Right renal pelvis (tissue), 4 donors: ENCODE results near the gene PARD3. TPM values are rescaled to one million over a fixed set of nuclear protein-coding genes. Genes with fewer than 3 reads are reported as not detected.

Experiments used
- DNase-seq, 4 donors: peaks; one replicate each; pipeline ENCODE4 v3.0.0-alpha.2; 2013; ENCODE audit warnings: low read depth in 4 of 4, low spot score in 3 of 4, missing footprints in 1 of 4
- polyA plus RNA-seq, 4 donors: library from polyadenylated mRNA; unstranded; fragments of 120-200 nt; gene quantifications; one replicate each; pipeline ENCODE4 v1.2.1, GENCODE V29; 2013; ENCODE audit not compliant: insufficient read length in 4 of 4

PARD3 gene
- polyA plus RNA-seq, 4 donors = 62.1 to 76.2 (median 71.3) TPM

- DNase-seq = no peak
Measured at GRCh38 chr10:34340934-34341333, 474.2 kb downstream of the PARD3 start.

- DNase-seq = no peak
Measured at GRCh38 chr10:34339816-34340553, 475.1 kb downstream of the PARD3 start.

DNA sequence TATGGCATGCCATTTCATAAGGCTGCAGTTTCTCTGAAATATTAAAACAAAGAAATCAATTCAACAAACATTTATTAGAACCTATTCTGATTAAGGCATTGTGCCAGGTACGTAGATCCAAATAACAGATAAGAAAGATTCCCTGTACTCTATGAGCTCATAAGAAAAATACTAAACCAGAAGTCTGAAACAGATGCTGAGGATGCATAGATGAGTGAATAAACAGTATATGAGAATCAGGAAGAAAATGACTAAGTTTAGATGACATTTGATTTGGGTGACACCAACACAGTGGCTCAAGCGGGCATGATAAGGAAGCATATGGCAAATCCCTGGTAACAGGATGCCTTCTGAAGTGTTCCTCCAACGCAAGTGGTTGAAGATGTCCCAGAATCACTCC lies 477.2 kb downstream of the PARD3 start:
- no peak for DNase-seq

GRCh38 chr10:34335960-34336690 lies 479.0 kb downstream of the PARD3 start:
- no peak for DNase-seq

- DNase-seq = no peak
Measured at GRCh38 chr10:34334908-34335307, 480.2 kb downstream of the PARD3 start.

- no peak for DNase-seq
Measured at GRCh38 chr10:34333513-34333912, 481.6 kb downstream of the PARD3 start.

GRCh38 chr10:34327184-34327583 lies 487.9 kb downstream of the PARD3 start:
- DNase-seq = no peak

- no peak for DNase-seq
Measured at GRCh38 chr10:34323192-34323591, 491.9 kb downstream of the PARD3 start.

GRCh38 chr10:34320265-34320664 lies 494.8 kb downstream of the PARD3 start:
- DNase-seq = no peak

DNA sequence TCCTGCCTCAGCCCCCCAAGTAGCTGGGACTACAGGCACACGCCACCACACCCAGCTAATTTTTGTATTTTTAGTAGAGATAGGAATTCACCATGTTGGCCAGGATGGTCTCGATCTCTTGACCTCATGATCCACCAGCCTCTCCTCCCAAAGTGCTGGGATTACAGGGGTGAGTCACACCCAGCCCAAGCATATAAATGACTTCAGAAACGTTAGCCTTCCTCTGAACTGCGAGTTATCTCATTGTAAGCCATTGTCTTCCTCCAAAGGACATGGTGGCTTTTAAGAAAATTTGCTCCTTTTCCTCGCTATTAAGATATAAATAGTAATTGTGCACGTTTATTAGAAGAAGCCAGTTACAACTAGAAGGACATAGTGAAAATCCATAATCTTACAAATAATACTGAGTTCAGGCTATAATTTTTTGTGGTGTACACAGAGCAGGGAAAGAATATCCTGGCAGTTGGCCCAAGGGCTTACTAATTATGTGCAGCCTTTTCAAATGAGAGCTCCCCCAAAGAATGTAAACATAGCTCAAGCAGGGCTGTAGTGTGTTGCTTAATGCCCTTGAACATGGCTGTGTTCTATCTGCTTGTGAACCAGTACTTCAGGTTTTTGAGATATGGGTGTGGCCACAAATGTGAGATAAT lies 495.8 kb downstream of the PARD3 start:
- DNase-seq = no peak

- DNase-seq = no peak
Measured at GRCh38 chr10:34316154-34316553, 498.9 kb downstream of the PARD3 start.

DNA sequence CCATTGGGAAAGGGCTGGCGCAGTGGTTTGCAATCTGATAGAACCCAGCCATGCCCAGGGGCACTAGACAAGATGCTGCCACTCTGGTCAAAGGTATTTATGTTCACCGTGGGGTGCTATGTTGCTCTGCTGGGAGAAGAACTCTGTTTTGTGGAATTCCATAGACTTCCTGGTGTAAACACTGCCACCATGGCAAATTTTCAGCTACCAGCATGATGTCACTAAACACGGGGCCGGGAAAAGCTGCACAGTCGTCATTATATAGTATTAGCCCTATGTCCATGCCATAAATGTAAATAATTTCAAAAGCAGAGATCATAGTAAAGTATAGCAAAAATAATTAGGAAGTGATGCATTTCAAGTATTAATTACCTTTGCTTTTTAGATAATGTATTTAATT lies 500.6 kb downstream of the PARD3 start:
- no peak for DNase-seq

GRCh38 chr10:34313888-34314287 lies 501.2 kb downstream of the PARD3 start:
- DNase-seq = no peak

DNA sequence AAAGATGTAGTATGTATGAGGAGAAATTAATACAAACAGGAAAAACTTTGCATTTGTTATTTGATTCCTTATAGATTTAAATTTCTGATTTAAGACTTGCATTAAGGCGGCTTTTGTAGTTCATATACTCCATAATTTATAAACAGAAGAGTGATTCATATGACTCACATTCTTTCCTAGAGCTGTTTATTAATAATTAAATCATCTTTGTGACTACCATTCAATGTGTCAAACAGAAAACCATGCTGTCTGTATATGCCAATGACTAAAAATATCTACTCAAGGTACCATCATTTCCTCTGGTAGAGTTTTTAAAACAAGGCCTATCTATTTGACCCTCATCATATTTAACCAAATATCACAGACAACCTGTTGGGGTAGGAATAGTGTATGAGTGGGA lies 501.7 kb downstream of the PARD3 start:
- no peak for DNase-seq

DNA sequence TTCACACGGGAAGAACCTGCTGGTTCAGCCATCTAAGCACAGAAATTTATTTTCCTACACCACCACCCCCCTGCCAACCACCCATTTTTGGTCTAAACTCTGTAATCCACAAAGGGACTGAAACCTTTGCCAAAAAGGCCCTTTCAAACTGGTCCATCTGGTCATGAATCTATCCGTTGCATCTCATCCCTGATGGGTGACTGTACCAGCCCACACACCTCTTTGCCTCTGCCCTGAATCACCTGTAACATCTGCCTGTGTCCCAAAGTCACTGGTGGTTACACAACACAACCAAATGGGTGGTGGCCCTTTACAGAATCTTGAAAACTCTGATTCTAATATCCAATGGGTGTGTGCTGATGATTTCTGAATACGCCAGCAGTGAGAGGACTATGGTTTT lies 503.4 kb downstream of the PARD3 start:
- no peak for DNase-seq

GRCh38 chr10:34310234-34310633 lies 504.9 kb downstream of the PARD3 start:
- no peak for DNase-seq

DNA sequence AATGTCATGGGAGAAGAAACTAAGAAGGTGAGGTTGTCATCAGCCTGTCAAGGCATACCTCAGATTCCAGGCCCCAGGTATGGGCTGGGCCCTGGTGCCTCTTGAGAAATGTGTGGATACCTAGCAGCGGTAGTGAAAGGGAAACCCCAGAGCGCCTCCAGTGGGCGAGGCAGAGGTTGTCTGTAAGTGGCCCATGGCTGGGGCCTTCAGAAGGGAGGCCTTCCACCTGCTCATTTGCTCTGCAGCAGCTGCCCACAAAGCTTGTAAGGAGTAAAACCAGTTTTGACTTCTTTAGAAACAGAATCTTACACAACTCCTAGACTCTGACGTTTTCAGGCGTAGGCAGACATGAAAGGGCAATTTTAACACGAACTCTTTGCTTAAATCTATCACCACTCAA lies 509.9 kb downstream of the PARD3 start:
- no peak for DNase-seq

DNA sequence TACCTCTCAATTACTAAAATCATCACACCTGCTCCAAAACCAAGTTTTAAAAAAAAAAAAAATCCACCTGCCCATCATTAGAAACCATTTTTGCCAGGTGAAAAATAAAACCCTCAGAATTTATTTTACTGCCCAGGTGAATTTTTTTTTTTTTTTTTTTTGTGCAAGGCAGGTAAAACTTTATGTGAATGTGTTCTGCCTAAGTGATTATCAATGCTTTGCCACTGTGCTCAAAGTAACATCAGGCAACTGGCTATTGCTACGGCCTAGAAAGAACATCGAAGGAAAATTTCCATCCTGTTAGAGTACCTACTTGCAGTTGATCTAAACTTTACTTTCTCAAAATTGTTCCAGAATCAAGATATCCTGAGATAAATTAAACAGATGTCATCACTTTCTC lies 512.1 kb downstream of the PARD3 start:
- no peak for DNase-seq

GRCh38 chr10:34299105-34299611 lies 515.9 kb downstream of the PARD3 start:
- DNase-seq = no peak

GRCh38 chr10:34298346-34298818 lies 516.7 kb downstream of the PARD3 start:
- no peak for DNase-seq
